ENCODE data around the gene SLC23A2.

Gene SLC23A2

DNA sequence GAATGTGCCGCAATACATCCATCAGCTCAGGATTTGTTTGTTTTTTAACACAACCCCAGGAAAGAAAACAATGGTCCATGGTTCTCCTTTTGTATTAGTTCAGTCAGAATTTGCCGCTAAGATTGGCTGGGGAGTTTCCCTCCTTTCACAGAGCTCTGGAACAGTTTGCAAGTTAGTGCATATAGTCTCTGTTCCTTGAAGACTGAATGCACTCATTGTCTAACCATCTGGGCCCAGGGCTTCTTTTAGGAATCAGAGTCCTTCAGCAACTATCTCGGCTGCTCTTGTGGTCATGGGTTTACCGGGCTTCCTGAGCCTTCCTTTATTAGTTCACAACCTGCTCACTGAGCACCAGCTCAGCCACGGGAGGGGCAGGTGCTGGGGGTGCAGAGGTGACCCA lies 121.3 kb downstream of the SLC23A2 start:
- Histone ChIP-seq H3K27ac (ENCODE audit: extremely low read depth, low read depth, low read length) (no peak overlapping the region), H3K4me3 (ENCODE audit: low read depth, low read length) (no peak overlapping the region), H3K4me1 (ENCODE audit: control insufficient read depth, insufficient read depth, low read length) (peaks cover 14% of the 10 kb centered on the region), H3K36me3 (ENCODE audit: control insufficient read depth in 2 of 2, insufficient read depth in 1 of 2, low read length in 2 of 2) (peaks cover 19 to 66% of the 10 kb centered on the region in 2 experiments), H3K9me3 (ENCODE audit: control insufficient read depth, insufficient read depth, low read depth, low read length) (no peaks in the 10 kb centered on the region)
- TF ChIP-seq ZSCAN30 (tag by site-specific recombination; IDR thresholded peaks at IDR 0.05) (no peak), ZNF366 (tag by site-specific recombination; conservative IDR thresholded peaks at IDR 0.05) (no peak), BCL11B (tag by site-specific recombination; IDR thresholded peaks at IDR 0.05; ENCODE audit: low read depth) (no peak), SP7 (tag by site-specific recombination; IDR thresholded peaks at IDR 0.05) (no peak), ZNF585B (tag by site-specific recombination; IDR thresholded peaks at IDR 0.05) (no peak), HOXA7 (CRISPR knock-in tag; IDR thresholded peaks at IDR 0.05; ENCODE audit: borderline replicate concordance) (no peak), ZNF654 (tag by site-specific recombination; IDR thresholded peaks at IDR 0.05; ENCODE audit: low read depth) (no peak), ZNF610 (tag by site-specific recombination; IDR thresholded peaks at IDR 0.05; ENCODE audit: borderline replicate concordance) (no peak), OVOL3 (tag by site-specific recombination; IDR thresholded peaks at IDR 0.05) (no peak), ZNF530 (tag by site-specific recombination; IDR thresholded peaks at IDR 0.05; ENCODE audit: low read depth) (no peak), ZNF423 (tag by site-specific recombination; IDR thresholded peaks at IDR 0.05) (no peak), ZNF2 (tag by site-specific recombination; IDR thresholded peaks at IDR 0.05) (no peak), ZNF707 (tag by site-specific recombination; IDR thresholded peaks at IDR 0.05) (no peak), ZNF10 (tag by site-specific recombination; IDR thresholded peaks at IDR 0.05) (no peak), ZNF169 (tag by site-specific recombination; IDR thresholded peaks at IDR 0.05) (no peak), ZNF37A (tag by site-specific recombination; IDR thresholded peaks at IDR 0.05) (no peak)
- TF ChIP-seq, protein P1, sequence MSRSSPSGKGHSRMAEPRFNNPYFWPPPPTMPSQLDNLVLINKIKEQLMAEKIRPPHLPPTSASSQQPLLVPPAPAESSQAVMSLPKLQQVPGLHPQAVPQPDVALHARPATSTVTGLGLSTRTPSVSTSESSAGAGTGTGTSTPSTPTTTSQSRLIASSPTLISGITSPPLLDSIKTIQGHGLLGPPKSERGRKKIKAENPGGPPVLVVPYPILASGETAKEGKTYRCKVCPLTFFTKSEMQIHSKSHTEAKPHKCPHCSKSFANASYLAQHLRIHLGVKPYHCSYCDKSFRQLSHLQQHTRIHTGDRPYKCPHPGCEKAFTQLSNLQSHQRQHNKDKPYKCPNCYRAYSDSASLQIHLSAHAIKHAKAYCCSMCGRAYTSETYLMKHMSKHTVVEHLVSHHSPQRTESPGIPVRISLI (tag by site-specific recombination; IDR thresholded peaks at IDR 0.05), result no peak
- TF ChIP-seq, protein P2, sequence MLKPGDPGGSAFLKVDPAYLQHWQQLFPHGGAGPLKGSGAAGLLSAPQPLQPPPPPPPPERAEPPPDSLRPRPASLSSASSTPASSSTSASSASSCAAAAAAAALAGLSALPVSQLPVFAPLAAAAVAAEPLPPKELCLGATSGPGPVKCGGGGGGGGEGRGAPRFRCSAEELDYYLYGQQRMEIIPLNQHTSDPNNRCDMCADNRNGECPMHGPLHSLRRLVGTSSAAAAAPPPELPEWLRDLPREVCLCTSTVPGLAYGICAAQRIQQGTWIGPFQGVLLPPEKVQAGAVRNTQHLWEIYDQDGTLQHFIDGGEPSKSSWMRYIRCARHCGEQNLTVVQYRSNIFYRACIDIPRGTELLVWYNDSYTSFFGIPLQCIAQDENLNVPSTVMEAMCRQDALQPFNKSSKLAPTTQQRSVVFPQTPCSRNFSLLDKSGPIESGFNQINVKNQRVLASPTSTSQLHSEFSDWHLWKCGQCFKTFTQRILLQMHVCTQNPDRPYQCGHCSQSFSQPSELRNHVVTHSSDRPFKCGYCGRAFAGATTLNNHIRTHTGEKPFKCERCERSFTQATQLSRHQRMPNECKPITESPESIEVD (tag by site-specific recombination; IDR thresholded peaks at IDR 0.05), result no peak
- TF ChIP-seq, protein P3, sequence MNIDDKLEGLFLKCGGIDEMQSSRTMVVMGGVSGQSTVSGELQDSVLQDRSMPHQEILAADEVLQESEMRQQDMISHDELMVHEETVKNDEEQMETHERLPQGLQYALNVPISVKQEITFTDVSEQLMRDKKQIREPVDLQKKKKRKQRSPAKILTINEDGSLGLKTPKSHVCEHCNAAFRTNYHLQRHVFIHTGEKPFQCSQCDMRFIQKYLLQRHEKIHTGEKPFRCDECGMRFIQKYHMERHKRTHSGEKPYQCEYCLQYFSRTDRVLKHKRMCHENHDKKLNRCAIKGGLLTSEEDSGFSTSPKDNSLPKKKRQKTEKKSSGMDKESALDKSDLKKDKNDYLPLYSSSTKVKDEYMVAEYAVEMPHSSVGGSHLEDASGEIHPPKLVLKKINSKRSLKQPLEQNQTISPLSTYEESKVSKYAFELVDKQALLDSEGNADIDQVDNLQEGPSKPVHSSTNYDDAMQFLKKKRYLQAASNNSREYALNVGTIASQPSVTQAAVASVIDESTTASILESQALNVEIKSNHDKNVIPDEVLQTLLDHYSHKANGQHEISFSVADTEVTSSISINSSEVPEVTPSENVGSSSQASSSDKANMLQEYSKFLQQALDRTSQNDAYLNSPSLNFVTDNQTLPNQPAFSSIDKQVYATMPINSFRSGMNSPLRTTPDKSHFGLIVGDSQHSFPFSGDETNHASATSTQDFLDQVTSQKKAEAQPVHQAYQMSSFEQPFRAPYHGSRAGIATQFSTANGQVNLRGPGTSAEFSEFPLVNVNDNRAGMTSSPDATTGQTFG (tag by site-specific recombination; IDR thresholded peaks at IDR 0.05; ENCODE audit: borderline replicate concordance), result no peak
- TF ChIP-seq, protein P4, sequence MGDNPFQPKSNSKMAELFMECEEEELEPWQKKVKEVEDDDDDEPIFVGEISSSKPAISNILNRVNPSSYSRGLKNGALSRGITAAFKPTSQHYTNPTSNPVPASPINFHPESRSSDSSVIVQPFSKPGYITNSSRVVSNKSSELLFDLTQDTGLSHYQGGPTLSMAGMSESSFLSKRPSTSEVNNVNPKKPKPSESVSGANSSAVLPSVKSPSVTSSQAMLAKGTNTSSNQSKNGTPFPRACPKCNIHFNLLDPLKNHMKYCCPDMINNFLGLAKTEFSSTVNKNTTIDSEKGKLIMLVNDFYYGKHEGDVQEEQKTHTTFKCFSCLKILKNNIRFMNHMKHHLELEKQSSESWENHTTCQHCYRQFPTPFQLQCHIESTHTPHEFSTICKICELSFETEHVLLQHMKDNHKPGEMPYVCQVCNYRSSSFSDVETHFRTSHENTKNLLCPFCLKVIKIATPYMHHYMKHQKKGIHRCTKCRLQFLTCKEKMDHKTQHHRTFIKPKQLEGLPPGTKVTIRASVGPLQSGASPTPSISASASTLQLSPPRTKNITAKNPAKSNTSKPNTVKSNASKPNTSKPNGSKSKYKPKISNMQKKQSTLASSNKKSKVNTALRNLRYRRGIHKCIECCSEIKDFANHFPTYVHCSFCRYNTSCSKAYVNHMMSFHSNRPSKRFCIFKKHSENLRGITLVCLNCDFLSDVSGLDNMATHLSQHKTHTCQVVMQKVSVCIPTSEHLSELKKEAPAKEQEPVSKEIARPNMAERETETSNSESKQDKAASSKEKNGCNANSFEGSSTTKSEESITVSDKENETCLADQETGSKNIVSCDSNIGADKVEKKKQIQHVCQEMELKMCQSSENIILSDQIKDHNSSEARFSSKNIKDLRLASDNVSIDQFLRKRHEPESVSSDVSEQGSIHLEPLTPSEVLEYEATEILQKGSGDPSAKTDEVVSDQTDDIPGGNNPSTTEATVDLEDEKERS (tag by site-specific recombination; IDR thresholded peaks at IDR 0.05), result no peak
- ChIA-PET POLR2A (no interaction called here), CTCF (no interaction called here)

Data from HEK293 (cell line).